HCT116 (cell line): ENCODE results near the gene RASSF3.

Experiments used
- CEBPB ChIP-seq: IDR thresholded peaks from 2 replicates; pipeline ENCODE4 v1.6.1; 2012; ENCODE audit warnings: low read depth
- CTCF ChIP-seq, 3 experiments: fragments of 200-600 bp in 1 of 3; sonication (generic) in 1 of 3; IDR thresholded peaks in 2 of 3; conservative IDR thresholded peaks in 1 of 3; 2 replicates each; pipeline ENCODE4 v1.5.1; 2012 to 2017; ENCODE audit warnings: low read depth in 2 of 3, low read length in 2 of 3, antibody characterized with exemption in 1 of 3, borderline replicate concordance in 1 of 3, control low read depth in 1 of 3, mild to moderate bottlenecking in 1 of 3, mixed read lengths in 1 of 3, mixed run types in 1 of 3, moderate library complexity in 1 of 3; ENCODE audit not compliant: insufficient read depth in 1 of 3
- ELF1 ChIP-seq: IDR thresholded peaks from 2 replicates; pipeline ENCODE4 v1.6.1; 2012; ENCODE audit warnings: low read depth, borderline replicate concordance
- EZH2 ChIP-seq: fragments of 200-600 bp; sonication (generic); IDR thresholded peaks from 2 replicates; pipeline ENCODE4 v1.6.1; 2017; ENCODE audit warnings: antibody characterized with exemption, mixed run types
- EZH2phosphoT487 ChIP-seq: fragments of 200-600 bp; IDR thresholded peaks from 2 replicates; pipeline ENCODE4 v1.6.1; 2018; ENCODE audit warnings: antibody characterized with exemption, borderline replicate concordance
- MAX ChIP-seq: IDR thresholded peaks from 2 replicates; pipeline ENCODE4 v1.6.1; 2012
- POLR2A ChIP-seq: IDR thresholded peaks from 2 replicates; pipeline ENCODE4 v1.7.0; 2011; ENCODE audit warnings: borderline replicate concordance; ENCODE audit not compliant: insufficient read depth, insufficient read length; ENCODE audit errors: extremely low read depth
- POLR2AphosphoS5 ChIP-seq: IDR thresholded peaks from 2 replicates; pipeline ENCODE4 v1.6.1; 2011; ENCODE audit warnings: mild to moderate bottlenecking, low read depth, low read length, moderate library complexity
- REST ChIP-seq: IDR thresholded peaks from 2 replicates; pipeline ENCODE4 v1.6.1; 2012; ENCODE audit warnings: low read depth
- YY1 ChIP-seq: IDR thresholded peaks from 2 replicates; pipeline ENCODE4 v1.6.1; 2011; ENCODE audit warnings: low read length, low read depth, moderate library complexity, mild to moderate bottlenecking; ENCODE audit not compliant: insufficient replicate concordance; ENCODE audit errors: extremely low read depth
- ZBTB33 ChIP-seq: IDR thresholded peaks from 2 replicates; pipeline ENCODE4 v1.6.1; 2011; ENCODE audit warnings: mild to moderate bottlenecking, low read length, moderate library complexity; ENCODE audit not compliant: insufficient replicate concordance; ENCODE audit errors: extremely low read depth

- no peak for TF ChIP-seq CTCF (IDR thresholded peaks at IDR 0.05 in 2 of 3, conservative IDR thresholded peaks at IDR 0.05 in 1 of 3; ENCODE audit: borderline replicate concordance in 1 of 3, insufficient read depth in 1 of 3, low read depth in 2 of 3, low read length in 2 of 3)
- TF ChIP-seq ELF1, result no peak
- no peak for TF ChIP-seq YY1
- no peak for TF ChIP-seq CEBPB
- no peak for TF ChIP-seq EZH2
- no peak for TF ChIP-seq POLR2A
- no peak for TF ChIP-seq EZH2phosphoT487
- no peak for TF ChIP-seq MAX
- TF ChIP-seq REST, result no peak
- TF ChIP-seq ZBTB33, result no peak
- no peak for TF ChIP-seq POLR2AphosphoS5
Observed at GRCh38 chr12:64688219-64688618, 77.9 kb downstream of the RASSF3 start.
